T-helper 2 cell treated with Interferon-gamma antibody and Interleukin-4, amounts not matched to agents 5 μg/mL and 100 μg/mL, for 36 hours (primary cell): Measurements from ENCODE around the gene HASPIN.
"Not testable (repeated sequence)": the region's sequence is repeated elsewhere in the genome, so short reads cannot be mapped to it uniquely, and the experiment has no call there.

Experiments used
- DNase-seq: peaks from one replicate; pipeline ENCODE4 v3.0.0; 2021; ENCODE audit warnings: low spot score
- H3K27ac Mint-ChIP-seq: one replicate; pipeline ENCODE4 v1.8.0; 2021; ENCODE audit warnings: mild to moderate bottlenecking, mixed read lengths
- H3K27me3 Mint-ChIP-seq: one replicate; pipeline ENCODE4 v1.8.0; 2021; ENCODE audit warnings: low read depth, mixed read lengths
- H3K36me3 Mint-ChIP-seq: one replicate; pipeline ENCODE4 v1.8.0; 2021; ENCODE audit warnings: low read depth, mixed read lengths
- H3K4me1 Mint-ChIP-seq: one replicate; pipeline ENCODE4 v1.8.0; 2021; ENCODE audit warnings: low read depth, mixed read lengths
- H3K4me3 Mint-ChIP-seq: one replicate; pipeline ENCODE4 v1.8.0; 2022; ENCODE audit warnings: mild to moderate bottlenecking, moderate library complexity, mixed read lengths
- H3K9me3 Mint-ChIP-seq: one replicate; pipeline ENCODE4 v1.8.0; 2021; ENCODE audit warnings: mixed read lengths

Gene HASPIN

DNA sequence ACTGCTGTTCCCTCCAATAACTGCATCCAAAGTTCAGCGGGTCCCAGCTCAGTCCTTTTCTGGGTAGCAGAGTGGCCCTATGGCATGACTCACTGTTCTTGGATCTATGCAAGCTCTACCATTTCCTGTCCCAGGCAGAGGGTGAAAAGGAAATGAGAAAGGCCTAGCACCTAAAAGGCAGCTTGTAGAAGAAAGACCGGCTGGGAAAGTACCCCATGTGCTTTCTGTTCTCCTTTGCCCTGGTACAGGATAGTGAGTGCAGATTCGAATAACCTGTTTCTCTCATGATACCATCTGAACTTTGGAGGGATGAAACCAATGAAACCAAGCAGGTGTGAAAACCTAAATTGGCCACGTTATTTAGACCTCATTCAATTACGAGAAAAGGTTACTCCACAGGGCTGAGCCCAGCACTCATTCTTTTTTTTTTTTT, 12.7 kb upstream of the HASPIN start:
- peaks cover 51% of the 10 kb centered on the region for H3K4me1 Mint-ChIP-seq
- DNase-seq, result peak; percentile 89
- peak overlapping the region; percentile 96 for H3K27ac Mint-ChIP-seq
- peaks cover 45% of the 10 kb centered on the region for H3K36me3 Mint-ChIP-seq
- H3K27me3 Mint-ChIP-seq, result no peaks in the 10 kb centered on the region
- H3K4me3 Mint-ChIP-seq, result peak overlapping the region; percentile 76
- H3K9me3 Mint-ChIP-seq, result no peaks in the 10 kb centered on the region

GRCh38 chr17:3712811-3713463, 10.8 kb upstream of the HASPIN start:
- peak; percentile 65 for DNase-seq
- Mint-ChIP-seq H3K27me3 (no peaks in the 10 kb centered on the region), H3K27ac (peak overlapping the region; percentile 78), H3K4me1 (peaks cover 59% of the 10 kb centered on the region), H3K4me3 (peak overlapping the region; percentile 39), H3K9me3 (no peaks in the 10 kb centered on the region), H3K36me3 (peaks cover 61% of the 10 kb centered on the region)

DNA sequence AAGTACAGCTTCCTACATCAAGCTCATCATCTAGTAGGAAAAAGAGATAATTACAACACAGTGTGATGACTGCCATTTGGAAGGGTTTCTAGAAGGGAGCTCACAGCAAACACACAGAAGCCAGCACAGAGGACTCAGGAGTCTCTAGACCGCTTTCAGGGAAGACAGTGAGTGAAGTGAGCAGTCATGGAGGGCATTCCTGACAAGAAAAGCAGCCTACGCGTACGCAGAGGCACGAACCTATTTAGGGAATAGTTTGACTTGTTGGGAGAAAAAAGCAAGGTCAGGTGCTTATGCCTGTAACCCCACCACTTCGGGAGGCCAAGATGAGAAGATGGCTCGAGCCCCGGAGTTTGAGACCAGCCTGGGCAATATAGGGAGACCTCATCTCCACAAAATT, 8.4 kb upstream of the HASPIN start:
- H3K36me3 Mint-ChIP-seq, result peaks cover 71% of the 10 kb centered on the region
- no peaks in the 10 kb centered on the region for H3K9me3 Mint-ChIP-seq
- H3K27ac Mint-ChIP-seq, result peak overlapping the region; percentile 75
- no peak for DNase-seq
- no peaks in the 10 kb centered on the region for H3K27me3 Mint-ChIP-seq
- H3K4me3 Mint-ChIP-seq, result no peak overlapping the region
- H3K4me1 Mint-ChIP-seq, result peaks cover 60% of the 10 kb centered on the region

DNA sequence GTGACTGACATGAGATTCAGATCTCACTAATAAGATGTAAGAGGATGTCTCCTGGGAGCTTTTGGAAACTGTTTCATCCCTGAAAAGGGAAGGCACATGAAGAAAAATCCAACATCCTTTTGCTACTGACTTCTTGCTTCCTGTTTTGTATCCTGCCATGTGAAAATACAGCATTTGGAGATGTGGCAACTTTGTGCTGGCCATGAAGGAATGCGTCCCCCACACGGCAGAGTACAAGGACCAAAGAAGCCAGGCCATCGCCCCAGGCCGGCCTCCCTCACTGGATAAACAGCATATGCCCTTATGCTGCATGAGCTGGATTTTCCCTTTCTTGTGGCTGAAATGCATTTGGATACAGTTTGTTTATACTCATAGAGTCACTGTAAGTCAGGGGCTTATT, 5.5 kb upstream of the HASPIN start:
- no peaks in the 10 kb centered on the region for H3K9me3 Mint-ChIP-seq
- no peak overlapping the region for H3K27ac Mint-ChIP-seq
- H3K4me1 Mint-ChIP-seq, result peaks cover 54% of the 10 kb centered on the region
- H3K36me3 Mint-ChIP-seq, result peaks cover 73% of the 10 kb centered on the region
- H3K4me3 Mint-ChIP-seq, result no peak overlapping the region
- DNase-seq, result no peak
- no peaks in the 10 kb centered on the region for H3K27me3 Mint-ChIP-seq

- peak overlapping the region; percentile 26 for H3K4me3 Mint-ChIP-seq
- H3K27me3 Mint-ChIP-seq, result no peaks in the 10 kb centered on the region
- peaks cover 51% of the 10 kb centered on the region for H3K4me1 Mint-ChIP-seq
- H3K36me3 Mint-ChIP-seq, result peaks cover 72% of the 10 kb centered on the region
- H3K27ac Mint-ChIP-seq, result peak overlapping the region; percentile 35
- DNase-seq, result no peak
- H3K9me3 Mint-ChIP-seq, result no peaks in the 10 kb centered on the region
Observed at GRCh38 chr17:3719265-3719664, 4.4 kb upstream of the HASPIN start.

GRCh38 chr17:3722716-3723115, 987 bp upstream of the HASPIN start:
- Mint-ChIP-seq H3K9me3 (no peaks in the 10 kb centered on the region), H3K4me3 (peak overlapping the region; percentile 91), H3K36me3 (peaks cover 64% of the 10 kb centered on the region), H3K4me1 (peaks cover 55% of the 10 kb centered on the region), H3K27ac (peak overlapping the region; percentile 75), H3K27me3 (no peaks in the 10 kb centered on the region)
- no peak for DNase-seq

DNA sequence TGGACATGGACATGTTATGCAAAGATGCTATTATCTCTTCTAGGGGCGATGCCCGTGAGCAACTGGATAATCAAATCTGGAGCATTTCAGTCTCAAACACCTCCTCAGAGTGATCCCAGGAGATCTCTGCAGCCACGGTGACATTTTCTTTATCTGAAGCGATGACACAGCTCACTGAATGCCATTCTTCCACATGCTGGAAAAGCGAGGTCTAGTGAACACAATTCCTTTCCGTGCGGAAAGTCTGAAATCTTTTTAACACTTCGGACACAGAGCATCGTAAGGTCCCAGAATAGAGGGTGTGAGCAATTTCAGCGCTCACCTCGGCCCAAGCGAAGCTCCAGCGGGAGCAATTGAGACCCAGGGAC, 531 bp upstream of the HASPIN start:
- H3K4me1 Mint-ChIP-seq, result peaks cover 58% of the 10 kb centered on the region
- H3K36me3 Mint-ChIP-seq, result peaks cover 67% of the 10 kb centered on the region
- peak overlapping the region; percentile 75 for H3K27ac Mint-ChIP-seq
- H3K4me3 Mint-ChIP-seq, result peak overlapping the region; percentile 91
- DNase-seq, result no peak
- no peaks in the 10 kb centered on the region for H3K9me3 Mint-ChIP-seq
- no peaks in the 10 kb centered on the region for H3K27me3 Mint-ChIP-seq

GRCh38 chr17:3724378-3725077, 825 bp downstream of the HASPIN start:
- H3K4me3 Mint-ChIP-seq, result peak overlapping the region; percentile 91
- DNase-seq, result no peak
- no peaks in the 10 kb centered on the region for H3K27me3 Mint-ChIP-seq
- H3K9me3 Mint-ChIP-seq, result no peaks in the 10 kb centered on the region
- peaks cover 50% of the 10 kb centered on the region for H3K4me1 Mint-ChIP-seq
- peak overlapping the region; percentile 77 for H3K27ac Mint-ChIP-seq
- H3K36me3 Mint-ChIP-seq, result peaks cover 62% of the 10 kb centered on the region

GRCh38 chr17:3727041-3727440, 3.3 kb downstream of the HASPIN start:
- peaks cover 48% of the 10 kb centered on the region for H3K36me3 Mint-ChIP-seq
- DNase-seq, result no peak
- H3K4me3 Mint-ChIP-seq, result peak overlapping the region; percentile 5
- no peak overlapping the region for H3K27ac Mint-ChIP-seq
- no peaks in the 10 kb centered on the region for H3K27me3 Mint-ChIP-seq
- no peaks in the 10 kb centered on the region for H3K9me3 Mint-ChIP-seq
- peaks cover 36% of the 10 kb centered on the region for H3K4me1 Mint-ChIP-seq

DNA sequence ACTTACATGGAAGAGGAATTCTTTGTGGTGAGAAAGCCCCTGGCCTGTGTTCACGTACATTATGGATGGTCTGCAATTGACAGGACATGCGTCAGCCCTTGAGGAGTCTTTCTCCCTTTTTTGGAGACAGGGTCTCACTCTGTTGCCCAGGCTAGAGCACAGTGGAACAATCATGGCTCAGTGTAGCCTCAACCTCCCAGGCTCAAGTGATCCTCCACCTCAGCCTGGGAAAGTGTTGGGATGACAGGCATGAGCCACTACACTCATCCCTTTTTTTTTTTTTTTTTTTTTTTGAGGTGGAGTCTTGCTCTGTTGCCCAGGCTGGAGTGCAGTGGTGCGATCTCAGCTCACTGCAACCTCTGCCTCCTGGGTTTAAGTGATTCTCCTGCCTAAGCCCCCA, 4.4 kb downstream of the HASPIN start:
- not testable (repeated sequence) for H3K9me3 Mint-ChIP-seq, H3K4me3 Mint-ChIP-seq, H3K27ac Mint-ChIP-seq, DNase-seq, H3K27me3 Mint-ChIP-seq
- peaks cover 29% of the 10 kb centered on the region for H3K4me1 Mint-ChIP-seq
- H3K36me3 Mint-ChIP-seq, result peaks cover 39% of the 10 kb centered on the region

DNA sequence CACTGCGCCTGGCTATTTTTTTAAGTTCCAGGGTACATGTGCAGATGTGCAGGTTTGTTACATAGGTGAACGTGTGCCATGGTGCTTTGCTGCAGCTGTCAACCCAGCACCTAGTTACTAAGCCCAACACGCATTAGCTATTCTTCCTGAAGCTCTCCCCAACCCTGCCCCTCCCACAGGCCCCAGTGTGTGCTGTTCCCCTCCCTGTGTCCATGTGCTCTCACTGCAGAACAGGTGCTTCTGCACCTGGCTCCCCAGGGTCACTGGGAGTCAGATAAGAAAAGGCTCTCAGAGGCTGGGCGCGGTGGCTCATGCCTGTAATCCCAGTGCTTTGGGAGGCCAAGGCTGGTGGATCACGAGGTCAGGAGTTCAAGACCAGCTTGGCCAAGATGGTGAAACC, 6.2 kb downstream of the HASPIN start:
- peaks cover 23% of the 10 kb centered on the region for H3K4me1 Mint-ChIP-seq
- no peak for DNase-seq
- H3K27me3 Mint-ChIP-seq, result no peaks in the 10 kb centered on the region
- no peak overlapping the region for H3K27ac Mint-ChIP-seq
- H3K9me3 Mint-ChIP-seq, result no peaks in the 10 kb centered on the region
- H3K4me3 Mint-ChIP-seq, result no peak overlapping the region
- H3K36me3 Mint-ChIP-seq, result peaks cover 32% of the 10 kb centered on the region

GRCh38 chr17:3730881-3731429, 7.3 kb downstream of the HASPIN start:
- no peak overlapping the region for H3K4me3 Mint-ChIP-seq
- no peak for DNase-seq
- H3K27me3 Mint-ChIP-seq, result no peaks in the 10 kb centered on the region
- H3K4me1 Mint-ChIP-seq, result peaks cover 13% of the 10 kb centered on the region
- peaks cover 21% of the 10 kb centered on the region for H3K36me3 Mint-ChIP-seq
- H3K27ac Mint-ChIP-seq, result no peak overlapping the region
- no peaks in the 10 kb centered on the region for H3K9me3 Mint-ChIP-seq

DNA sequence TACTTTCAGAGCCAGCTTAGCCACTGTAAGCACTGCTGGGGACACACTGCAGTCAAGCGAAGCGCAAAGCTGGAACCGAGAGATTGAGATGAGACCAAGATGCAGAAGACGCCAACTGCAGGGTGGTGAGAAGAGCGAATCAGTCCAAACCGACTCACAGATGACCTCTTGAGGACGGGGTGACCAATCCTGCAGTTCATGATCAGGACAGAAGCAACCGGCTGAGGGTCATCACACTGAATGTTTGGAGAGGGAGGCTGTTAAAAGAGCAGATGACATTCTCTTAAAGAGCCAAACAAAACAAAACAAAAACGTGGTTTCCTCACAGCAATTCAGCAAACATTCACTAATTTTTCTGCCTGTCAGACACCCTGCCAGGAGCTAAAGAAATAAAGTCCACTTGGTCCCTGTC, 8.5 kb downstream of the HASPIN start:
- H3K36me3 Mint-ChIP-seq, result peaks cover 13% of the 10 kb centered on the region
- peaks cover 12% of the 10 kb centered on the region for H3K4me1 Mint-ChIP-seq
- no peak overlapping the region for H3K27ac Mint-ChIP-seq
- no peak for DNase-seq
- no peak overlapping the region for H3K4me3 Mint-ChIP-seq
- no peaks in the 10 kb centered on the region for H3K9me3 Mint-ChIP-seq
- no peaks in the 10 kb centered on the region for H3K27me3 Mint-ChIP-seq

- not testable (repeated sequence) for H3K9me3 Mint-ChIP-seq, H3K27ac Mint-ChIP-seq, DNase-seq, H3K36me3 Mint-ChIP-seq, H3K27me3 Mint-ChIP-seq, H3K4me3 Mint-ChIP-seq
- H3K4me1 Mint-ChIP-seq, result peaks cover 27% of the 10 kb centered on the region
Observed at GRCh38 chr17:3734911-3735276, 11.2 kb downstream of the HASPIN start.
